ENCODE measurements around the gene S100PBP. TPM values are rescaled to one million over a fixed set of nuclear protein-coding genes. Genes with fewer than 3 reads are reported as not detected.
A peak's percentile ranks its signal among the peaks of the same experiment; 100 is the strongest.

The S100PBP gene
- total RNA-seq, 2 donors from 2014 or later: 44.3 to 46.1 TPM

- Histone ChIP-seq H3K27ac (no peak within 1 kb of the TSS), H3K36me3 (no peaks in the 10 kb centered on the region), H3K4me3 (peak within 1 kb of the TSS; percentile 38), H3K4me1 (ENCODE audit: control insufficient read depth in 1 of 2, low read depth in 2 of 2) (peaks cover 13 to 20% of the 10 kb centered on the region in 2 donors), H3K27me3 (replicated peaks; ENCODE audit: insufficient read depth) (peaks cover 6% of the 10 kb centered on the region), H3K9me3 (no peaks in the 10 kb centered on the region)
- no peak for ATAC-seq (ENCODE audit: insufficient number of reproducible peaks, low FRiP score, low read depth)
- TF ChIP-seq, protein P1, sequence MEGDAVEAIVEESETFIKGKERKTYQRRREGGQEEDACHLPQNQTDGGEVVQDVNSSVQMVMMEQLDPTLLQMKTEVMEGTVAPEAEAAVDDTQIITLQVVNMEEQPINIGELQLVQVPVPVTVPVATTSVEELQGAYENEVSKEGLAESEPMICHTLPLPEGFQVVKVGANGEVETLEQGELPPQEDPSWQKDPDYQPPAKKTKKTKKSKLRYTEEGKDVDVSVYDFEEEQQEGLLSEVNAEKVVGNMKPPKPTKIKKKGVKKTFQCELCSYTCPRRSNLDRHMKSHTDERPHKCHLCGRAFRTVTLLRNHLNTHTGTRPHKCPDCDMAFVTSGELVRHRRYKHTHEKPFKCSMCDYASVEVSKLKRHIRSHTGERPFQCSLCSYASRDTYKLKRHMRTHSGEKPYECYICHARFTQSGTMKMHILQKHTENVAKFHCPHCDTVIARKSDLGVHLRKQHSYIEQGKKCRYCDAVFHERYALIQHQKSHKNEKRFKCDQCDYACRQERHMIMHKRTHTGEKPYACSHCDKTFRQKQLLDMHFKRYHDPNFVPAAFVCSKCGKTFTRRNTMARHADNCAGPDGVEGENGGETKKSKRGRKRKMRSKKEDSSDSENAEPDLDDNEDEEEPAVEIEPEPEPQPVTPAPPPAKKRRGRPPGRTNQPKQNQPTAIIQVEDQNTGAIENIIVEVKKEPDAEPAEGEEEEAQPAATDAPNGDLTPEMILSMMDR (IDR thresholded peaks at IDR 0.05): peak; percentile 28
- no peak for DNase-seq (ENCODE audit: low spot score)
Observed at GRCh38 chr1:32886004-32886827, 68.8 kb downstream of the S100PBP start, which contains the start of gene HPCA. HPCA (plus strand) TSS chr1:32886491; CDS start chr1:32888899, 2,408 bp downstream.

DNA sequence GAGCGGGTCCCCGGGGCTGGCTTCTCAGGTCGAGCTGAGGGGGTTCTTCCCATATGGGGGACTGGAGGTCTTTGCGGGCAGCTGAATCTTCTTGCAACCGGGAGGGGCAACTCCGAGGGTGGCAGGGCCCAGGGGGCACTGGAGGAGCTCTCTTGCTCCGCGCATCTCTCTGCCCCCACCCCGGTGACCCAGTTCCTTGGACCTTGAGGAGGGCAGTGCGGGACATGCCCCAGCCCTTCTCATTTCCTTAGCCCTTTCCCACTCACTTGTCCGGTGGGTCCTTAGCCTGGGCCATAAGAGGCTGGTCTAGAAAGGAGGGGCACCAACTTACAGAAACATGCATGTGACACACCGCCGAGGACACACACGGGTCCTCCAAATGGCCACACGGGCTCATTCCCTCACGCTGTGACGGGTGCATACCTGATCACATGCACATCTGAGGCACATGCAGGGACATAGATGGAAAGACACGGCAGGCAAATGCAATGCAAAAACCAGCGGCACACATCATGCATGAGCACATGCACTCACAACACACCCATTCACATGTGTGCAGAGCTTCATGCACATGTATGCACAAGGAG, 69.5 kb downstream of the S100PBP start:
- Histone ChIP-seq H3K36me3 (no peaks in the 10 kb centered on the region), H3K27ac (no peak overlapping the region), H3K9me3 (no peaks in the 10 kb centered on the region), H3K4me1 (ENCODE audit: control insufficient read depth in 1 of 2, low read depth in 2 of 2) (peaks cover 7 to 13% of the 10 kb centered on the region in 2 donors), H3K4me3 (no peak overlapping the region), H3K27me3 (replicated peaks; ENCODE audit: insufficient read depth) (peaks cover 6% of the 10 kb centered on the region)
- TF ChIP-seq, protein P1 (IDR thresholded peaks at IDR 0.05): no peak
- DNase-seq (ENCODE audit: low spot score): no peak
- ATAC-seq (ENCODE audit: insufficient number of reproducible peaks, low FRiP score, low read depth): no peak

GRCh38 chr1:32887623-32888022, 70.2 kb downstream of the S100PBP start:
- no peaks in the 10 kb centered on the region for H3K9me3 ChIP-seq
- H3K27me3 ChIP-seq (replicated peaks; ENCODE audit: insufficient read depth): peaks cover 6% of the 10 kb centered on the region
- no peaks in the 10 kb centered on the region for H3K36me3 ChIP-seq
- H3K4me1 ChIP-seq (ENCODE audit: control insufficient read depth in 1 of 2, low read depth in 2 of 2): peaks cover 4 to 6% of the 10 kb centered on the region in 2 donors
- DNase-seq (ENCODE audit: low spot score) (no peak), ATAC-seq (ENCODE audit: insufficient number of reproducible peaks, low FRiP score, low read depth) (no peak)
- H3K27ac ChIP-seq: no peak overlapping the region
- TF ChIP-seq, protein P1 (IDR thresholded peaks at IDR 0.05): no peak
- no peak overlapping the region for H3K4me3 ChIP-seq

DNA sequence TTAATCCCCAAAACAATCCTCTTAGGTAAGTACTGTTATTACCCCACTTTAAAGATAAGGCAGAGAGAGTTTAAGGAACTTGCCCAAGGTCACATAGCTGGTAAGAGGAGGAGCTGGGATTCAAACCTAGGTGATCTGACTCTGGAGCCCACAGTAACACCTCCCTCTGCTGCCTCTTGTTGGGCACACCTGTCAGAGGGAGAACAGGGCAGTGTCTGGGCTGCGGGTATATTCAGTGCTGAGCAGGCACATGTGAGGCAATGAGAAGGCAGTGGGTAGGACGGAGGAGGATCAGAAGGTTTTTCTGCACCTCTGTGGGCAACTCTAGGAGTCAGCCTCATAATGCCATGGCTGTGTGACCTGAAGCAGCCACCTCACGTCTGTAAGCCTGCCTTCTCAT, 70.7 kb downstream of the S100PBP start:
- DNase-seq (ENCODE audit: low spot score): no peak
- Histone ChIP-seq H3K9me3 (no peaks in the 10 kb centered on the region), H3K4me3 (no peak overlapping the region), H3K36me3 (no peaks in the 10 kb centered on the region), H3K4me1 (ENCODE audit: control insufficient read depth in 1 of 2, low read depth in 2 of 2) (peaks cover 4 to 12% of the 10 kb centered on the region in 2 donors), H3K27ac (no peak overlapping the region), H3K27me3 (replicated peaks; ENCODE audit: insufficient read depth) (peaks cover 6% of the 10 kb centered on the region)
- TF ChIP-seq, protein P1 (IDR thresholded peaks at IDR 0.05): no peak
- ATAC-seq (ENCODE audit: insufficient number of reproducible peaks, low FRiP score, low read depth): no peak

DNA sequence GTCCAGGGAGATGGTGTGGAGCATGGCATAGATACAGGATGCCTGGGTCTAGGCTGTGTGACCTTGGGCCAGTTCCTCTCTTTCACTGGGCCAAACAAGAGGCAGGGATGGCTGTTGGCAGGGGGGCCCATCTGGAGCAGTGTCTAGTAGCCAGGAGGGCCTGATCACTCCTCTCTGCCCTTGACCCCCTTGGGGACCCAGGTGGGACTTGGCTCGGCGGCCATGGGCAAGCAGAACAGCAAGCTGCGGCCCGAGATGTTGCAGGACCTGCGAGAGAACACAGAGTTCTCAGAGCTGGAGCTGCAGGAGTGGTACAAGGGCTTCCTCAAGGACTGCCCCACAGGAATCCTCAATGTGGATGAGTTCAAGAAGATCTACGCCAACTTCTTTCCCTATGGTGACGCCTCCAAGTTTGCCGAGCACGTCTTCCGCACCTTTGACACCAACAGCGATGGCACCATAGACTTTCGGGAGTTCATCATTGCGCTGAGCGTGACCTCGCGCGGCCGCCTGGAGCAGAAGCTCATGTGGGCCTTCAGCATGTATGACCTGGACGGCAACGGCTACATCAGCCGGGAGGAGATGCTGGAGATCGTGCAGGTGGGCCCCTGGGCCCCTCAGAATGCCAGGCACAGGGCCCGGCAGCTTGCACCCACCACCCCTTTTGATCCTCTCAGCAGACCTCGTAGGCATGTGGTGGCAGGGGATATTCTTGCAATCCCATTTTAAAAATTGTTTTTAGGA, 71.4 kb downstream of the S100PBP start:
- TF ChIP-seq, protein P1 (IDR thresholded peaks at IDR 0.05): no peak
- peaks cover 6% of the 10 kb centered on the region for H3K27me3 ChIP-seq (replicated peaks; ENCODE audit: insufficient read depth)
- no peak for ATAC-seq (ENCODE audit: insufficient number of reproducible peaks, low FRiP score, low read depth)
- no peaks in the 10 kb centered on the region for H3K36me3 ChIP-seq
- H3K4me1 ChIP-seq (ENCODE audit: control insufficient read depth in 1 of 2, low read depth in 2 of 2): peaks cover 4 to 19% of the 10 kb centered on the region in 2 donors
- H3K9me3 ChIP-seq: no peaks in the 10 kb centered on the region
- no peak overlapping the region for H3K27ac ChIP-seq
- no peak for DNase-seq (ENCODE audit: low spot score)
- H3K4me3 ChIP-seq: no peak overlapping the region

Measured in thoracic aorta (tissue), 2 donors.